NCI-H2171 (cell line): ENCODE results near the gene EIF4G3.
"Not testable (repeated sequence)": the region's sequence is repeated elsewhere in the genome, so short reads cannot be mapped to it uniquely, and the experiment has no call there.

Source experiments
- DNase-seq: peaks from one replicate; lab custom pipeline; 2025; lab: John Stamatoyannopoulos, UW

EIF4G3 gene

DNA sequence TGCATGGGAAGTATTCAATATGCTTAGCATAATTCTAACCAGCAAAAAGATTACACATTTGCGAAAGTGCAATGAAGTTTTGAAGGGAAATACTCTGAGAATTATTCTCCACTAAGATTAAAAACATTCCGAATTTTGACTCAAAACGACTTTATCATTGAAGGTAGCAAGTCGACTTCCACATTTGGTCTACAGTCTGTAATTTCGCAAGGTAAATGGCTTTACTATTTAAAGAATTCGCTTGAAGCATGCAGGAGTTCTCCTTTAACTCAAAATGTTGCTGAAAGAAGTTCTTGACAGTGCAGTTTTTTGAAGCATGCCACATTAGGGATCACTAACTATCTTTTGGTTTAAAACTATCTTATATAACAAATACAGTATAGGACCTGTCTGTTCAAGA is 228.6 kb downstream of the EIF4G3 start:
- no peak for DNase-seq

DNA sequence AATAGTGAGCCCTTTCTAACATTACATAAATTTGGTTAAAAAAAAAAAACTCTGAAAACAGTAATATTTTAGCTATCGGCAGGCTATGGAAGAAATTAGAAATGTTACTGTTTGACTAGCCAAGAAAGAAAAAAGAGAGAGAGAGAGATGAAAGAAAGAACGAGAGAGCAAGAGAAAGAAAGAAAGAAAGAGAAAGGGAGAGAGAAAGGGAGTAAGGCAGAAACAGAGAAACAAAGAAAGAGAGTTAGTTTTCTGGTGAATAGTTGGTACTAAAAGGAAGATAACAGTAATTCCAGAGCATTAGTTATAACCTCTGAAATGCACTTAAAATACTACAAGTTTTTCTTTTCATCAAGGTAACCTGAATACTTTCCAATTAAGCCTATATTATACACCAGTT is 229.3 kb downstream of the EIF4G3 start:
- no peak for DNase-seq

DNA sequence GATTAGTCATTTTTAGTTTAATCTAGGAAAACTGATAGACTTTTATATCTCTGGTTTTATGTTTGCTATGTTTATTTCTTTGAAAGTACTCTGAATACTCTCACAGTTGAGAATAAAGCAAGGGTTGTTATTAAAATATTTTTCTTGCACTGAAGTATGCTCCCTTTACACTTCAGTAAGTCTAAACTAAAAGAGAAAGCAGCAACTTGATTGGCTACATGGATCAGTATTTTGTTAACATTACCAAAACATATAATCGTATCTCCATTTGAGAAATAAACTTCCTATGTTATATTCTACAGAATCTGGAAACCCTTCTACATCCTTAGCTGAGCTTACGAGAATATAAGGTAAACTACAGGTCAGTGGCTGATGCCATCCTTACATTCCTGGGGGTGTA is 240.1 kb downstream of the EIF4G3 start:
- no peak for DNase-seq

- DNase-seq: no peak
Observed at GRCh38 chr1:20936216-20936615, 240.5 kb downstream of the EIF4G3 start.

DNA sequence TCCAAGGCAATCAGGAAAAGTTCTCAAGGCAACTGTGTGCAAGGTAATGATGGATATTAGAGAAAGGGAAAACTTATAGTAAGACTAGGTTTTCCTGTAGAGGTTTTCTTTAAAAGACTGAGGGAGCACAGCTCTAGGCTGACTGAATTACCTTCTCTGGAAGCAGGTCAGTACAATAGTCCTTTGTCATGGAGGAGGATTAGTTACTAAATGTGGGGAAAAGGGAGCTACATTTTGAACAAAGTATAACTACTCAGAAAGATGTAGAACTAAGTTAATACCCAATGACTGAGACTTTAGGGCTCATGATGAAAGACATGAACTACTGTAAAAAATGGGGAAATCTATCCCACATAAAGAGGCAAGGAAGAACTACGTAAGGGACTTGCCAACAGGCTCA is 241.0 kb downstream of the EIF4G3 start:
- no peak for DNase-seq

DNA sequence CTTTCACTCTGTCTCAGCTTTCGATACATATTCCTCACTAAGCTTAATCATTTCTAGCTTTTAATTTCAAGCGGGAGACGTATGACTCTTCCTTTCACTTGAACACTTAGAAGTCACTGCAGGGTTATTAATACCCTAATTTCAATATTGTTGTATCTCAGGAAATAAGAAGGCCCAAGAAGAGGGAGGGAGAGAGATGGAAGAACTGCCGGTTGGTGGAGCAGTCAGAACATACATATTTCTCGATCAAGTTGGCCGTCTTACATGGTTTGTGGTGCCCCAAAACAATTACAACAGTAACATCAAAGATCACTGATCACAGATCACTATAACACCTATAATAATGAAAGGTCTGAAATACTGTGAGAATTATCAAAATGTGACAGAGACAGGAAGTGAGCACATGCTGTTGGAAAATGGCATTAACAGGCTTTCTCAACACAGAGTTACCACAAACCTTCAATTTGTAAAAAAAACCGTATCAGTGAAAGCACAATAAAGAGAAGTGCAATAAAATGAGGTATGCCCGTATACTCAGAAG is 244.2 kb downstream of the EIF4G3 start:
- DNase-seq: no peak

DNA sequence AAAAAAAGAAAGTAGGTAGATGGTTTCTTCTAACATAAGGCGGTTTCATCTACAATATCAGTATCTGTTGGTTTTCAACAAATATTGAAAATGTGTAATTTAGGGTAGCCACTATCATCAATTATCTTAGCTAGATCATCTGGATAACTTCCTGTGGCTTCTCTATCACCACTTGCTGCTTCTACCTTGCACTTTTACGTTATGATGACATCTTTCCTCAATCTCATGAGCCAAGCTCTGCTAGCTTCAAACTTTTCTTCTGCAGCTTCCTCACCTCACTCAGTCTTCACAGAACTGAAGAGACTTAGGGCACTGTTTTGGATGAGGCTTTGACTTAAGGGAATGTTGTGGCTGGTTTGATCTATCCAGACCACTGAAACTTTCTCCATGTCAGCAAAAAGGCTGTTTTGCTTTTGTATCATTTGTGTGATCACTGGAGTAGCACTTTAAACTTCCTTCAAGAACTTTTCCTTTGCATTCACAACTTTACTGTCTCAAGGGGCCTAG is 244.7 kb downstream of the EIF4G3 start:
- DNase-seq: no peak

- no peak for DNase-seq
Observed at GRCh38 chr1:20930427-20930826, 246.3 kb downstream of the EIF4G3 start.

DNA sequence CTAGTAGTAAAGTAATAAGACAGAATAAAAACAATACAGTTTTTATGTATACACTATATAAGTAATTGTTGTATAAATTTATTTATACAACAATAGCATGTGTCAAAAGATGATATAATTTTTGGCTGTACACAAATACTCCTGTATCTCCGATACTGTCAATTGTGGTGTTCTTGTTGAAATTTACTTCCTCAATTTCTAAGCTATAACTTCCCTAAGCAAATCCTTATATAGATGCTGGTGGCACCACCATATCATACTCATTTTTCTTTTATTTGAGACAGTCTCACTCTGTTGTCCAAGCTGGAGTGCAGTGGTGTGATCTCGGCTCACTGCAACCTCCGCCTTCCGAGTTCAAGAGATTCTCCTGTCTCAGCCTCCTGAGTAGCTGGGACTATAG is 248.6 kb downstream of the EIF4G3 start:
- no peak for DNase-seq

DNA sequence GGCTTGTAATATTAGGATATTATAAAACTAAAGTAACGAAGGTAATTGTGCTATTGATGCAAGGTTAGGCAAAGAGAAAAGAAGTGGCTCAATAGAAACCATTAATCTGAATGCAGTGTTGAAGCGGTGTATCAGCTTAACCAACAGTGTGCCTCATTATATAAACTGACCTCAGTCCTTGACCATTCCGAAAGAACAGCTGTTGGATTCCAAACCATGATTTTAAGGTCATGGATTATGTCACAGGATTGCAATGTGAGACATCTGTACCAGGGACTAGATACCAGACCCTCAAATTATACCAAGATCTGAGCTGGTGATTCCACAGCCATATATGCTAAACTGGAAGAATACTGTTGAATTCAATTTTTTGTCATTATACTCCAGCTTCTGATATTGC is 255.4 kb downstream of the EIF4G3 start:
- no peak for DNase-seq

GRCh38 chr1:20913242-20913641 is 263.5 kb downstream of the EIF4G3 start:
- DNase-seq: no peak

DNA sequence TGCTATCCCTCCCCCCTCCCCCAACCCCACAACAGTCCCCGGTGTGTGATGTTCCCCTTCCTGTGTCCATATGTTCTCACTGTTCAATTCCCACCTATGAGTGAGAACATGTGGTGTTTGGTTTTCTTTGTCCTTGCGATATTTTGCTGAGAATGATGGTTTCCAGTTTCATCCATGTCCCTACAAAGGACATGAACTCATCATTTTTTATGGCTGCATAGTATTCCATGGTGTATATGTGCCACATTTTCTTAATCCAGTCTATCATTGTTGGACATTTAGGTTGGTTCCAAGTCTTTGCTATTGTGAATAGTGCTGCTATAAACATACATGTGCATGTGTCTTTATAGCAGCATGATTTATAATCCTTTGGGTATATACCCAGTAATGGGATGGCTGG is 269.2 kb downstream of the EIF4G3 start:
- not testable (repeated sequence) for DNase-seq

DNA sequence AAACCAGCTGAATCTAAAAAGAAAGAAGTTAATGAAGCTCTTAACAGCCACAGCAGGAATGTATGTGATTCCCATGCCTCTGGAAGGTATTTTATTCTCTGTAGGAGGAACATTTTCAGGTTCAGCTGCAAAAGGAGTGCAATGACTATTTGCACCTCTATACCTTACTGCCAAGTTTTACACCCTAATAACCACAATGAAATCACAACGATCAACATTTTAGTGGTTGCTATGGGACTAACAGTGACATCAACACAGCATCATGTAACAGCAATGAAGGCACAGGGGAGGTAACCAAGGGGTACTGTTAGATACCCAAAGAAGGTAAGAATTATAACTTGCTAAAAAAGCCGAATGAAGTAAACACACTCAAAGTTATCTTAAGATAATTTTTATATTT is 273.3 kb downstream of the EIF4G3 start:
- no peak for DNase-seq

- DNase-seq: no peak
Observed at GRCh38 chr1:20900056-20900455, 276.6 kb downstream of the EIF4G3 start.

- DNase-seq: no peak
Observed at GRCh38 chr1:20899154-20899972, 277.3 kb downstream of the EIF4G3 start.

DNA sequence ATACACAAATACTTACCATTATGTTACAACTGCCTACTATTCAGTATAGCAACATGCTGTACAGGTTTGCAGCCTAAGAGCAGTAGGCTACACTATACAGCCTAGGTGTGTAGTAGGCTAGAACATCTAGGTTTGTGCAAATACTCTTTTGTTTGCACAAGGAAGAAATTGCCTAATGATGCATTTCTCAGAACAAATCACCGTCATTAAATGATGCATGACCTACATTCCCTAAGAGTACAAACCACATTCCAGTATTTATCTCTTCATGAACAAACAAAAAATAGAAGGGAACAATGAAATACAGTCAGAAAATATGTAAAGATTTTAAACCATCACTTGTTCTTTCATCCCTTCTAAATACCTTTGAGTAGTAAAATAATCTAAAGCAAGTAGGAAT is 279.9 kb downstream of the EIF4G3 start:
- no peak for DNase-seq

DNA sequence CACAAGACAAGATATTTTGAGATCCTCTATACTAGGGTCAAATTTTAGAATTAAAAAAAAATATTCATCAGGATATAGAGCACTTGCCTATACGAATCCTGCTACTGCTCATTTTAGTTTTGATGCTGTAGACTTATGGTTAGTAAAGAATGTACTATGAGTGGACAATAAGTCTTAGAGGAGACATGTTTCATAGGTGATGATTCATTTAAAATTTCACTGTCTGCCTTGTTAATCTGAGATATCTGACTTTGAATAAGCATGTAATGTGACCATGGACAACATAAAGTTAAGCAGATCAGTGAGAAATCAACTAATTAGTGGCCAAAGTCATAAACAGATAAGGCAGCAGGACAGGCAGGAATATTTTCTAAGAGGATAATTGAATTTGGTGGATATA is 282.8 kb downstream of the EIF4G3 start:
- no peak for DNase-seq

- DNase-seq: no peak
Observed at GRCh38 chr1:20891091-20891490, 285.6 kb downstream of the EIF4G3 start.

GRCh38 chr1:20887246-20887645 is 289.5 kb downstream of the EIF4G3 start:
- DNase-seq: no peak

DNA sequence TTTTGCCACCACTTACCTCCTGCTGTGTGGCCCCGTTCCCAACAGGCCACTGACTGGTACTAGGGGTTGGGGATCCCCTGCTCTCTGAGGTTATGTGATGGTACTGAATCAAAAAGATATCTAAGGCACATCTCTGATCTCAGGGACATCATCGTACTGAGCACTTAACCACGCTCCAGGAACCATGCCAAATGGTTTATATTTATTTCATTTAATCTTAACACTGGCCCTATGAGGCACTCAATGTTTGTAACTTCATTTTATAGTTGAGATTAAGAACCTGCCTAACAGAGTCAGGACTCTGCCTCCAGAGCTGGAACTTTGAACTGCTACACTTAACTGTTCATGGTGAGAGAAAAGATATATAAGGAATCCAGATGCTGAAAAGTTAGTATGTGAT is 291.6 kb downstream of the EIF4G3 start:
- no peak for DNase-seq

- no peak for DNase-seq
Observed at GRCh38 chr1:20884513-20884912, 292.2 kb downstream of the EIF4G3 start.

DNA sequence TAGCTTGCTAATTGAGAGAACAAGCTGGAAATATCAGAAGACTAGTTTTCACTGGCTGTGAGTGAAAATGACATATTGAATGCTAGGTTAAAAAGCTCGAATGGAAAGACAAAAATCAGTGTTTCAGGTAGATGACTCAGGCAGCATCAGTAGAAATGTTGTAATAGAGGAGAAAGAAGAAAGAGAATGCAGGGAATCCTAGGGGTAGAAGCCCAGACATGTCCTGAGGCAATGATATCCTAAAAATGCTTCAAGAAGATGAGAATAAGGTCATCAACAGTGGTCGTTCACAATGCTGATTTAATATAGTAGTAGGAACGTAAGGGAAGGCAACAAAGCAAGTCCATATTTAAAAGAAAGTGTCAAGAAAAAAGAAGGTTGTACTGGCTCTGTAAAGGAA is 292.9 kb downstream of the EIF4G3 start:
- no peak for DNase-seq

DNA sequence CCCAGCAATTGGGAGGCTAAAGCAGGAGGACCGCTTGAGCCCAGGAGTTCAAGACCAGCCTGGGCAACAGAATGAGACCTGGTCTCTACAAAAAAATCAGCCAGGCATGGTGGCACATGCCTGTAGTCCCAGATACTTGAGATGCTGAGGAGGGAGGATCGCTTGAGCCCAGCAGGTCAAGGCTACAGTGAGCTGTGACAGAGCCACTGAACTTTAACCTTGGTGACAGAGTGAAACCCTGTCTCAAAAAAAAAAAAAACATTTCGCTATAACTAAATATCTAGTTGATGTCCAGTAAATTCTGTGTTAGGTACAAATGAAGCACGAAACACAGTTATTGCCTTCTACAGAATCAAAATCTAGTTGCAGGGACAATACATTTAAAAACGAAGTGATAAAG is 293.9 kb downstream of the EIF4G3 start:
- no peak for DNase-seq

DNA sequence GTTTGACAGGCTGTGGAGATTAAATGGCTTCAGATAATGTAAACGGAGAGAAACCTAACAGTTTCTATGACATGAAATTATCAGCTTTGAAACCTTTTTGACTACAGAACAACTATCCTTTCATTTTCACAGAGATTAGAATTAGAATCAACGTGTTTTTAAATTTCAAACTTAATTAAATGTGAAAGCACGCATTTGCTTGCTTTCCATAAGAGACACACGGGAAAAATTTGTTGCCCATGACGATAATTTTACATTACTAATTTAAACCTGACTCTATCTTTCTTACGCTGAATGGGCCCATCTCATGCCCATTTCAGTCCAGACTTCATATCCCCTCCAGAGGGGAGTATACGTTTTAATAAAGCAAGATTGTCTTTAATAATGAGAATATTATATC is 297.9 kb downstream of the EIF4G3 start:
- DNase-seq: no peak
